HepG2 (cell line): Measurements from ENCODE around the gene KLF13.

Experiments
- BRF2 ChIP-seq: sonication (generic); formaldehyde crosslinking; IDR thresholded peaks from 2 replicates; pipeline ENCODE4 v1.8.1; 2022; ENCODE audit warnings: mild to moderate bottlenecking, missing genetic modification reagents
- CTCF ChIP-seq: sonication (generic); formaldehyde crosslinking; IDR thresholded peaks from 2 replicates; pipeline ENCODE4 v1.5.0; 2020; ENCODE audit warnings: mild to moderate bottlenecking, missing genetic modification reagents, moderate library complexity
- FOXA1 ChIP-seq, 2 experiments: fragments of 450-650 bp in 1 of 2; sonication (generic) in 1 of 2; formaldehyde crosslinking in 1 of 2; IDR thresholded peaks; 2 replicates each; pipeline versions ENCODE4 v1.4.0 to v1.6.1; 2016 to 2020; ENCODE audit warnings: missing genetic modification reagents in 1 of 2
- IRF1 ChIP-seq: sonication (generic); formaldehyde crosslinking; IDR thresholded peaks from 2 replicates; pipeline ENCODE4 v1.4.0; 2020; ENCODE audit warnings: low read depth, mild to moderate bottlenecking, missing genetic modification reagents
- RBM39 ChIP-seq: fragments of 200-400 bp; formaldehyde crosslinking; IDR thresholded peaks from one replicate; pipeline ENCODE4 v1.6.1; 2018; ENCODE audit warnings: antibody characterized with exemption, mild to moderate bottlenecking, low read depth, low read length; ENCODE audit not compliant: poor library complexity, severe bottlenecking
- SAFB2 ChIP-seq: sonication (generic); formaldehyde crosslinking; IDR thresholded peaks from 2 replicates; pipeline ENCODE4 v1.5.1; 2020; ENCODE audit warnings: missing genetic modification reagents, low read depth, mild to moderate bottlenecking, borderline replicate concordance
- SETDB1 ChIP-seq: sonication (generic); formaldehyde crosslinking; IDR thresholded peaks from 2 replicates; pipeline ENCODE4 v1.5.1; 2020; ENCODE audit warnings: missing genetic modification reagents, mild to moderate bottlenecking, borderline replicate concordance
- SMAD3 ChIP-seq: sonication (generic); formaldehyde crosslinking; IDR thresholded peaks from 2 replicates; pipeline ENCODE4 v1.4.0; 2020; ENCODE audit warnings: missing genetic modification reagents
- U2AF1 ChIP-seq: fragments of 200-400 bp; formaldehyde crosslinking; optimal IDR thresholded peaks from 2 replicates; pipeline ENCODE3; 2017; ENCODE audit warnings: mild to moderate bottlenecking, low read depth, low read length
- ZNF20 ChIP-seq: sonication (generic); formaldehyde crosslinking; IDR thresholded peaks from 2 replicates; pipeline ENCODE4 v1.4.0; 2020; ENCODE audit warnings: mild to moderate bottlenecking, moderate library complexity, missing genetic modification reagents
- ZNF513 ChIP-seq: sonication (generic); formaldehyde crosslinking; conservative IDR thresholded peaks from 2 replicates; pipeline ENCODE4 v1.5.0; 2020; ENCODE audit warnings: missing genetic modification reagents
- ZNF546 ChIP-seq: sonication (generic); formaldehyde crosslinking; conservative IDR thresholded peaks from 2 replicates; pipeline ENCODE4 v1.8.1; 2023; ENCODE audit warnings: mild to moderate bottlenecking, missing genetic modification reagents
- ZNF646 ChIP-seq: sonication (generic); formaldehyde crosslinking; IDR thresholded peaks from 2 replicates; pipeline ENCODE4 v1.9.0; 2021; ENCODE audit warnings: mild to moderate bottlenecking, missing genetic modification reagents

- no peak for TF ChIP-seq ZNF513 (CRISPR knock-in tag)
- no peak for TF ChIP-seq SAFB2 (CRISPR knock-in tag)
- no peak for TF ChIP-seq ZNF20
- TF ChIP-seq FOXA1 (IDR thresholded peaks at IDR 0.05) = no peak
- no peak for TF ChIP-seq FOXA1 (CRISPR knock-in tag; IDR thresholded peaks at IDR 0.05)
- TF ChIP-seq ZNF546 (CRISPR knock-in tag) = no peak
- no peak for TF ChIP-seq SMAD3 (CRISPR knock-in tag)
- no peak for TF ChIP-seq ZNF646 (CRISPR knock-in tag)
- TF ChIP-seq U2AF1 = no peak
- no peak for TF ChIP-seq CTCF (CRISPR knock-in tag)
- TF ChIP-seq BRF2 (CRISPR knock-in tag) = no peak
- TF ChIP-seq SETDB1 (CRISPR knock-in tag) = no peak
- TF ChIP-seq RBM39 = no peak
- no peak for TF ChIP-seq IRF1
These were observed 43.1 kb downstream of the KLF13 start for GRCh38 chr15:31369727-31370126.
